H1 (cell line): ENCODE measurements around the gene BICD1. TPM values are rescaled to one million over a fixed set of nuclear protein-coding genes. Genes with fewer than 3 reads are reported as not detected.

Source experiments
- CTCF ChIA-PET: fragments of 300-600 bp; sonication (Branson Sonifier 250); formaldehyde crosslinking; loops from one replicate; lab custom pipeline; 2021; ENCODE audit not compliant: partially characterized antibody; lab: Charles Lee
- POLR2A ChIA-PET: fragments of 300-600 bp; sonication (Branson Sonifier 250); formaldehyde crosslinking; loops from one replicate; lab custom pipeline; 2021; ENCODE audit warnings: inconsistent platforms; ENCODE audit not compliant: partially characterized antibody; lab: Charles Lee
- DNase-seq, 2 experiments: peaks; one replicate each; pipeline versions ENCODE4 v3.0.0 to v3.0.0-alpha.2; 2010 to 2022; ENCODE audit warnings: low spot score in 2 of 2, low read depth in 1 of 2, mixed read lengths in 1 of 2
- FAIRE-seq: peaks from 2 replicates; lab custom pipeline; 2011; peaks lifted over from hg19 to GRCh38; lab: Jason Lieb, UNC
- H2AFZ ChIP-seq: 2 replicates; pipeline ENCODE4 v1.8.1; 2012; ENCODE audit warnings: low read length, inconsistent platforms
- H2AK5ac ChIP-seq: 2 replicates; pipeline ENCODE4 v1.6.1; 2013; ENCODE audit warnings: low read depth, low read length
- H2BK120ac ChIP-seq: replicated peaks from 2 replicates; pipeline ENCODE3; 2013; ENCODE audit warnings: low read depth, low read length, inconsistent platforms
- H2BK12ac ChIP-seq: 2 replicates; pipeline ENCODE4 v1.6.1; 2013; ENCODE audit warnings: low read depth, low read length
- H2BK15ac ChIP-seq: 2 replicates; pipeline ENCODE4 v1.6.1; 2013; ENCODE audit warnings: low read length
- H2BK20ac ChIP-seq: 2 replicates; pipeline ENCODE4 v1.6.1; 2013; ENCODE audit warnings: low read length
- H2BK5ac ChIP-seq: 2 replicates; pipeline ENCODE4 v1.6.1; 2013; ENCODE audit warnings: low read depth, low read length
- H3K14ac ChIP-seq: 2 replicates; pipeline ENCODE4 v1.6.1; 2013; ENCODE audit warnings: inconsistent platforms; ENCODE audit not compliant: insufficient read length
- H3K18ac ChIP-seq: 2 replicates; pipeline ENCODE4 v1.6.1; 2013; ENCODE audit warnings: low read length; ENCODE audit errors: extremely low read depth
- H3K23ac ChIP-seq: 2 replicates; pipeline ENCODE4 v1.6.1; 2013; ENCODE audit warnings: inconsistent platforms; ENCODE audit not compliant: insufficient read length
- H3K23me2 ChIP-seq: 2 replicates; pipeline ENCODE4 v1.6.1; 2013; ENCODE audit warnings: low read depth, low read length
- H3K27ac ChIP-seq: 2 replicates; pipeline ENCODE4 v1.6.1; 2011; ENCODE audit warnings: low read depth, low read length, inconsistent platforms
- H3K27me3 ChIP-seq, 4 experiments: replicated peaks in 1 of 4; 1 replicate in 1 of 4; 2 replicates in 3 of 4; pipeline versions ENCODE4 v1.6.1 to v1.8.1; 2011 to 2013; ENCODE audit warnings: low read length in 3 of 4, mild to moderate bottlenecking in 3 of 4, inconsistent platforms in 2 of 4, mixed read lengths in 2 of 4, moderate library complexity in 1 of 4; ENCODE audit not compliant: control insufficient read depth in 3 of 4, insufficient read depth in 3 of 4; ENCODE audit errors: extremely low read depth in 1 of 4
- H3K36me3 ChIP-seq, 4 experiments: 2 replicates each; pipeline versions ENCODE4 v1.6.1 to v1.8.1; 2011 to 2013; ENCODE audit warnings: mild to moderate bottlenecking in 4 of 4, low read length in 3 of 4, moderate library complexity in 2 of 4, control low read depth in 1 of 4, inconsistent platforms in 1 of 4; ENCODE audit not compliant: insufficient read depth in 4 of 4, control insufficient read depth in 2 of 4
- H3K4ac ChIP-seq: replicated peaks from 2 replicates; pipeline ENCODE3; 2013; ENCODE audit warnings: low read length, low read depth, mixed read lengths, inconsistent platforms; ENCODE audit not compliant: insufficient read length
- H3K4me1 ChIP-seq, 4 experiments: replicated peaks in 1 of 4; 1 replicate in 1 of 4; 2 replicates in 3 of 4; pipeline versions ENCODE4 v1.6.1 to v1.8.1; 2011 to 2013; ENCODE audit warnings: low read length in 3 of 4, inconsistent platforms in 2 of 4, mixed read lengths in 1 of 4; ENCODE audit not compliant: insufficient read depth in 4 of 4, control insufficient read depth in 3 of 4
- H3K4me2 ChIP-seq, 2 experiments: 2 replicates each; pipeline versions ENCODE4 v1.6.1 to v1.8.1; 2011 to 2013; ENCODE audit warnings: low read depth in 2 of 2, low read length in 2 of 2, control low read depth in 1 of 2, inconsistent platforms in 1 of 2, mild to moderate bottlenecking in 1 of 2; ENCODE audit not compliant: insufficient read depth in 1 of 2
- H3K4me3 ChIP-seq, 4 experiments: fragments of 200-600, 300-600 bp in 1 of 4; sonication (generic), shearing (Covaris generic), sonication (Bioruptor Twin) in 1 of 4; 2 replicates each; pipeline versions ENCODE4 v1.5.1 to v1.8.1; 2011 to 2016; ENCODE audit warnings: low read length in 4 of 4, low read depth in 3 of 4, control low read depth in 2 of 4, inconsistent platforms in 2 of 4, mild to moderate bottlenecking in 2 of 4, mixed read lengths in 1 of 4, moderate library complexity in 1 of 4; ENCODE audit not compliant: insufficient read depth in 2 of 4; ENCODE audit errors: extremely low read depth in 1 of 4
- H3K56ac ChIP-seq: replicated peaks from 2 replicates; pipeline ENCODE3; 2013; ENCODE audit warnings: low read depth, mild to moderate bottlenecking, mixed read lengths, low read length, inconsistent platforms; ENCODE audit not compliant: insufficient read length
- H3K79me1 ChIP-seq: 2 replicates; pipeline ENCODE4 v1.6.1; 2013; ENCODE audit warnings: low read depth, low read length, control low read depth
- H3K79me2 ChIP-seq, 2 experiments: 2 replicates each; pipeline versions ENCODE4 v1.6.1 to v1.8.1; 2012 to 2013; ENCODE audit warnings: low read length in 2 of 2, mild to moderate bottlenecking in 2 of 2, inconsistent platforms in 1 of 2; ENCODE audit not compliant: insufficient read depth in 2 of 2, control insufficient read depth in 1 of 2
- H3K9ac ChIP-seq, 4 experiments: replicated peaks in 1 of 4; 1 replicate in 1 of 4; 2 replicates in 3 of 4; pipeline versions ENCODE4 v1.6.1 to v1.8.1; 2011 to 2013; ENCODE audit warnings: low read depth in 3 of 4, low read length in 3 of 4, control low read depth in 2 of 4, mild to moderate bottlenecking in 2 of 4, moderate library complexity in 2 of 4, inconsistent platforms in 1 of 4; ENCODE audit errors: extremely low read depth in 1 of 4
- H3K9me3 ChIP-seq, 2 experiments: 2 replicates each; pipeline versions ENCODE4 v1.6.1 to v1.8.1; 2012 to 2013; ENCODE audit warnings: mild to moderate bottlenecking in 2 of 2, moderate library complexity in 2 of 2, control low read depth in 1 of 2, inconsistent platforms in 1 of 2, low read depth in 1 of 2, low read length in 1 of 2, mixed read lengths in 1 of 2; ENCODE audit not compliant: insufficient read depth in 2 of 2
- H4K20me1 ChIP-seq, 2 experiments: replicated peaks in 1 of 2; 2 replicates each; pipeline versions ENCODE3 to v1.8.1; 2011 to 2013; ENCODE audit warnings: inconsistent platforms in 2 of 2, low read length in 2 of 2, mild to moderate bottlenecking in 1 of 2; ENCODE audit not compliant: insufficient read depth in 2 of 2, control insufficient read depth in 1 of 2
- H4K5ac ChIP-seq: 2 replicates; pipeline ENCODE4 v1.6.1; 2013; ENCODE audit warnings: low read length, low read depth, mixed read lengths, inconsistent platforms; ENCODE audit not compliant: insufficient read length
- H4K8ac ChIP-seq: 2 replicates; pipeline ENCODE4 v1.8.0; 2013; ENCODE audit warnings: mild to moderate bottlenecking, moderate library complexity, low read length, inconsistent platforms; ENCODE audit not compliant: insufficient read depth; ENCODE audit errors: extremely low read depth
- H4K91ac ChIP-seq: replicated peaks from 2 replicates; pipeline ENCODE3; 2013; ENCODE audit warnings: low read length, mixed read lengths, inconsistent platforms; ENCODE audit not compliant: insufficient read length
- GABPA ChIP-seq: IDR thresholded peaks from 2 replicates; pipeline ENCODE4 v1.6.1; 2011; ENCODE audit warnings: mild to moderate bottlenecking, low read length, moderate library complexity, borderline replicate concordance; ENCODE audit not compliant: insufficient read depth
- GTF2F1 ChIP-seq: IDR thresholded peaks from 2 replicates; pipeline ENCODE4 v1.6.1; 2012; ENCODE audit warnings: low read depth, low read length, improper control_type of control experiment, borderline replicate concordance
- HDAC2 ChIP-seq, 2 experiments: fragments of 300-600 bp in 1 of 2; sonication (generic) in 1 of 2; IDR thresholded peaks; 2 replicates each; pipeline ENCODE4 v1.6.1; 2011 to 2012; ENCODE audit warnings: low read depth in 2 of 2, low read length in 2 of 2, mild to moderate bottlenecking in 2 of 2, moderate library complexity in 2 of 2, borderline replicate concordance in 1 of 2, inconsistent platforms in 1 of 2
- HDAC6 ChIP-seq: IDR thresholded peaks from one replicate; pipeline ENCODE4 v1.7.1; 2012; ENCODE audit warnings: low read depth, mild to moderate bottlenecking, inconsistent platforms, low read length, moderate library complexity
- NANOG ChIP-seq: IDR thresholded peaks from 2 replicates; pipeline ENCODE4 v1.6.1; 2011; ENCODE audit warnings: low read length, low read depth, mild to moderate bottlenecking, inconsistent platforms; ENCODE audit not compliant: insufficient read depth, poor library complexity, severe bottlenecking
- PHF8 ChIP-seq: fragments of 200-600 bp; sonication (generic); conservative IDR thresholded peaks from 2 replicates; pipeline ENCODE4 v1.7.1; 2012; ENCODE audit warnings: low read depth, mild to moderate bottlenecking, inconsistent platforms, low read length, moderate library complexity
- POU5F1 ChIP-seq: IDR thresholded peaks from 2 replicates; pipeline ENCODE4 v1.6.1; 2011; ENCODE audit warnings: low read depth, mild to moderate bottlenecking, low read length, moderate library complexity
- RAD21 ChIP-seq, 2 experiments: IDR thresholded peaks in 1 of 2; conservative IDR thresholded peaks in 1 of 2; 2 replicates each; pipeline ENCODE4 v1.6.1; 2011; ENCODE audit warnings: low read depth in 2 of 2, low read length in 2 of 2, improper control_type of control experiment in 1 of 2, inconsistent platforms in 1 of 2, mild to moderate bottlenecking in 1 of 2, moderate library complexity in 1 of 2
- SP2 ChIP-seq: IDR thresholded peaks from 2 replicates; pipeline ENCODE4 v1.6.1; 2012; ENCODE audit warnings: mild to moderate bottlenecking, low read length, inconsistent platforms
- SP4 ChIP-seq: IDR thresholded peaks from 2 replicates; pipeline ENCODE4 v1.6.1; 2012; ENCODE audit warnings: low read length, inconsistent platforms
- YY1 ChIP-seq: IDR thresholded peaks from 2 replicates; pipeline ENCODE4 v1.6.1; 2011; ENCODE audit warnings: low read depth, mild to moderate bottlenecking, low read length
- WGBS, 2 experiments: shearing (Covaris generic) in 1 of 2; methylation state at CpG; one replicate each; pipeline versions ENCODE4 v1.1.6 to v1.1.7; 2013 to 2015; ENCODE audit warnings: low lambda C conversion rate in 2 of 2, mixed read lengths in 2 of 2, inconsistent platforms in 1 of 2, low coverage in 1 of 2, missing lambda C conversion rate in 1 of 2; ENCODE audit not compliant: insufficient replicate concordance in 2 of 2, insufficient coverage in 1 of 2, insufficient read length in 1 of 2; ENCODE audit errors: extremely low coverage in 1 of 2, missing lambda C conversion rate in 1 of 2; 5-methylcytosine and 5-hydroxymethylcytosine counted together
- polyA plus RNA-seq, 7 experiments: library from polyadenylated mRNA; depleted of rRNA in 3 of 7; stranded (reverse) in 5 of 7; unstranded in 2 of 7; fragments of >200 nt in 5 of 7; fragments of 200-250 nt in 2 of 7; gene quantifications; 1 replicate in 5 of 7; 2 replicates in 1 of 7; 4 replicates in 1 of 7; pipeline versions ENCODE4 v1.2.1 to v1.2.3, GENCODE V29; 2011 to 2013; ENCODE audit warnings: missing spikeins in 2 of 7, mixed read lengths in 2 of 7
- total RNA-seq: library from RNA; stranded (reverse); fragmentation: NEBNext Ultra II Directional; extraction: Animal tissue kit (Norgen Biotek cat#: 25700); gene quantifications from 2 replicates; pipeline ENCODE4 v1.2.1, GENCODE V29; 2021
- TF ChIP-seq, protein P1 (sequence below): IDR thresholded peaks from 2 replicates; pipeline ENCODE4 v1.6.1; 2012; ENCODE audit warnings: inconsistent platforms

The BICD1 gene
- total and polyA plus RNA-seq, 2 of the 8 experiments (the other 6 are each of a cell fraction or from before 2014, with no cell fraction given): 34.1 to 58.4 TPM

DNA sequence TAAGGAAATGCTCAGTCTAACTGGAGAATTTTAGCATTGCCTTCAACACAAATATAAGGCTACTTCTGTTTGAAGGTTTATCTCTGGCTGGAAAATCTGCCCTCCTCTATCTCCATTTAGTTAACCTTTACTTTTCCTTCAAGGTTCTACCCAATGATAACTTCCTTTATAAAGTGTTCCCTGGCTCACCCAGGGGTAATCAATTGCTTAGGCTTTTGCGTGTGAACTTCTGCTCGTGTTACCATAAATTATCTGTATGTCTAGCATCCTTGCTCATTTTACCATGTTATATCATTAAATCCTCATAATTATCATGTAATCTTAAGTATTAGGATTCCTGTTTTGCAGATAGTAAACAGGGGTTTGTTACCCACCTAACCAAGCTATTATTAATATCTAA, 178.4 kb downstream of the BICD1 start:
- H3K4me3 ChIP-seq: 0 out of 8 replicates have a peak overlapping the region, but pooled peaks of 1 of the 4 experiments have one; percentile 13
- no peak for DNase-seq
- peak; percentile 28 for FAIRE-seq
- H2BK12ac ChIP-seq: no peak overlapping the region
- H2BK120ac ChIP-seq: no peak overlapping the region
- H3K27ac ChIP-seq: no peak overlapping the region
- H2BK20ac ChIP-seq: no peak overlapping the region
- H2BK5ac ChIP-seq: no peak overlapping the region
- H2BK15ac ChIP-seq: no peak overlapping the region
- H3K23me2 ChIP-seq: no peaks in the 10 kb centered on the region
- H3K18ac ChIP-seq: no peak overlapping the region; the same call in 1 of the 2 replicates
- H3K79me1 ChIP-seq: no peaks in the 10 kb centered on the region
- H3K9me3 ChIP-seq: no peaks in the 10 kb centered on the region
- H4K8ac ChIP-seq: no peak overlapping the region
- 51% methylated on average over 2 of the region's 2 CpGs; no CpG with 5 or more reads in 1 of the 2 experiments for WGBS, 2 experiments
- peaks cover 3 to 4% of the 10 kb centered on the region in 2 experiments; a peak in 2 of 4 replicates for H3K79me2 ChIP-seq
- H3K23ac ChIP-seq: no peak overlapping the region
- no peaks in the 10 kb centered on the region for H4K20me1 ChIP-seq
- H3K56ac ChIP-seq: no peak overlapping the region
- CTCF ChIA-PET: interaction anchor here (1.2 kb wide), 1 partner anchor 8 kb away, joined by 3 read pairs; no protein-coding TSS in a partner anchor
- H4K5ac ChIP-seq: no peak overlapping the region
- H2AFZ ChIP-seq: no peak overlapping the region
- POLR2A ChIA-PET: no interaction called here
- H3K4ac ChIP-seq: no peak overlapping the region
- H3K9ac ChIP-seq: no peak overlapping the region
- H4K91ac ChIP-seq: no peak overlapping the region
- H3K27me3 ChIP-seq: no peaks in the 10 kb centered on the region
- no peaks in the 10 kb centered on the region; a peak in 2 of 8 replicates for H3K36me3 ChIP-seq
- no peak overlapping the region for H2AK5ac ChIP-seq
- H3K14ac ChIP-seq: no peak overlapping the region
- peaks cover 4 to 15% (median 10%) of the 10 kb centered on the region in 4 experiments for H3K4me1 ChIP-seq
- H3K4me2 ChIP-seq: peak overlapping the region; percentile 10 to 40; a peak in 2 of 4 replicates
- TF ChIP-seq YY1 (no peak), HDAC6 (no peak), PHF8 (no peak), SP4 (no peak), NANOG (no peak), POU5F1 (no peak), SP2 (no peak), GTF2F1 (no peak), GABPA (no peak), RAD21 (IDR thresholded peaks at IDR 0.05 in 1 of 2, conservative IDR thresholded peaks at IDR 0.05 in 1 of 2; ENCODE audit: low read depth in 2 of 2, low read length in 2 of 2) (no peak), HDAC2 (IDR thresholded peaks at IDR 0.05; ENCODE audit: borderline replicate concordance in 1 of 2, low read depth in 2 of 2, low read length in 2 of 2) (no peak)
- TF ChIP-seq, protein P1, sequence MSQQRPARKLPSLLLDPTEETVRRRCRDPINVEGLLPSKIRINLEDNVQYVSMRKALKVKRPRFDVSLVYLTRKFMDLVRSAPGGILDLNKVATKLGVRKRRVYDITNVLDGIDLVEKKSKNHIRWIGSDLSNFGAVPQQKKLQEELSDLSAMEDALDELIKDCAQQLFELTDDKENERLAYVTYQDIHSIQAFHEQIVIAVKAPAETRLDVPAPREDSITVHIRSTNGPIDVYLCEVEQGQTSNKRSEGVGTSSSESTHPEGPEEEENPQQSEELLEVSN: no peak
